Activated T-cell treated with anti-CD3 and anti-CD28 coated beads, Interleukin-2, amount 50 U/mL, for 24 hours (primary cell): Measurements from ENCODE around the gene TTLL7.
A peak's percentile ranks its signal among the peaks of the same experiment; 100 is the strongest.
"Not testable (repeated sequence)": the region's sequence is repeated elsewhere in the genome, so short reads cannot be mapped to it uniquely, and the experiment has no call there.

Source experiments
- DNase-seq: peaks from one replicate; pipeline ENCODE4 v3.0.0-alpha.2; 2020
- H3K27ac Mint-ChIP-seq: 2 replicates; pipeline ENCODE4 v1.8.0; 2020; ENCODE audit warnings: mild to moderate bottlenecking, mixed read lengths
- H3K27me3 Mint-ChIP-seq: 2 replicates; pipeline ENCODE4 v1.8.0; 2020; ENCODE audit warnings: mixed read lengths
- H3K36me3 Mint-ChIP-seq: 2 replicates; pipeline ENCODE4 v1.8.0; 2020; ENCODE audit warnings: low read depth, mixed read lengths
- H3K4me1 Mint-ChIP-seq: 2 replicates; pipeline ENCODE4 v1.8.0; 2020; ENCODE audit warnings: low read depth, mixed read lengths
- H3K4me3 Mint-ChIP-seq: 2 replicates; pipeline ENCODE4 v1.8.0; 2020; ENCODE audit warnings: mild to moderate bottlenecking, moderate library complexity, mixed read lengths
- H3K9me3 Mint-ChIP-seq: 2 replicates; pipeline ENCODE4 v1.8.0; 2020; ENCODE audit warnings: mixed read lengths

The TTLL7 gene

GRCh38 chr1:84006591-84006990 lies 7.7 kb upstream of the TTLL7 start:
- no peak overlapping the region for H3K27ac Mint-ChIP-seq
- no peaks in the 10 kb centered on the region for H3K9me3 Mint-ChIP-seq
- no peaks in the 10 kb centered on the region for H3K36me3 Mint-ChIP-seq
- DNase-seq = no peak
- peaks cover 58% of the 10 kb centered on the region for H3K27me3 Mint-ChIP-seq
- H3K4me3 Mint-ChIP-seq = no peak overlapping the region
- peaks cover 3% of the 10 kb centered on the region for H3K4me1 Mint-ChIP-seq

GRCh38 chr1:84001501-84001900 lies 2.6 kb upstream of the TTLL7 start:
- no peak for DNase-seq
- Mint-ChIP-seq H3K27me3 (peaks cover 76% of the 10 kb centered on the region), H3K36me3 (no peaks in the 10 kb centered on the region), H3K4me1 (peaks cover 15% of the 10 kb centered on the region), H3K9me3 (no peaks in the 10 kb centered on the region), H3K4me3 (no peak overlapping the region), H3K27ac (no peak overlapping the region)

- Mint-ChIP-seq H3K27ac (no peak overlapping the region), H3K27me3 (peaks cover 78% of the 10 kb centered on the region), H3K4me3 (no peak overlapping the region), H3K36me3 (no peaks in the 10 kb centered on the region), H3K4me1 (peaks cover 14% of the 10 kb centered on the region), H3K9me3 (no peaks in the 10 kb centered on the region)
- DNase-seq = no peak
Measured at GRCh38 chr1:84000954-84001495, 2.1 kb upstream of the TTLL7 start.

GRCh38 chr1:84000196-84000885 lies 1.4 kb upstream of the TTLL7 start:
- H3K36me3 Mint-ChIP-seq = no peaks in the 10 kb centered on the region
- H3K4me1 Mint-ChIP-seq = peaks cover 14% of the 10 kb centered on the region
- H3K4me3 Mint-ChIP-seq = peak overlapping the region; percentile 26
- H3K27ac Mint-ChIP-seq = no peak overlapping the region
- no peaks in the 10 kb centered on the region for H3K9me3 Mint-ChIP-seq
- DNase-seq = no peak
- H3K27me3 Mint-ChIP-seq = peaks cover 79% of the 10 kb centered on the region

DNA sequence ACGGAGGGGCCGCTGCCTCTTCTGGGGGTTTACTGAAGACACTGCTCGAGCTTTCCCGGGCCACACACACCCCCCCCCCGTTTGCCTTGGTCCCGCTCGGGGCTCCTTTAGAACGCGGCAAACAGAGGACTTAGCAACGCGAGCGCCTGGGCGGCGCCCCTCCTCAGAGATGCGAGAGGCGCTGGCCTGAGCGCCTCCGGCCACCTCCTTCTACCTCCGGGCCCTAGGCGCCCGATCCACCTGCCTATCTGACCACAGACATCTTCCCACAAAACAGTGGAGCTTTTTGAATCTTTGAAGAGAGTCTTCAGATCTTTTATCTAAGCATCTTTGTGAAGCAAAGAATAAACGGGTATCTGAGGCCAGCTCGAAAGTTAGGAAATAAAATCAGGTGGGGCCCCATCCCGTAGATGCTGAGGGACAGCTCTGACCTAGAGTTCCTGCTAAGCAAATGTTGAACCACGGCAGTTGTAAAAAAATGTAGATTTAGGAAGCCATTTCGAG lies 436 bp upstream of the TTLL7 start:
- Mint-ChIP-seq H3K4me1 (peaks cover 14% of the 10 kb centered on the region), H3K36me3 (no peaks in the 10 kb centered on the region), H3K27ac (peak overlapping the region; percentile 39), H3K9me3 (no peaks in the 10 kb centered on the region), H3K27me3 (peaks cover 78% of the 10 kb centered on the region), H3K4me3 (peak overlapping the region; percentile 79)
- no peak for DNase-seq

DNA sequence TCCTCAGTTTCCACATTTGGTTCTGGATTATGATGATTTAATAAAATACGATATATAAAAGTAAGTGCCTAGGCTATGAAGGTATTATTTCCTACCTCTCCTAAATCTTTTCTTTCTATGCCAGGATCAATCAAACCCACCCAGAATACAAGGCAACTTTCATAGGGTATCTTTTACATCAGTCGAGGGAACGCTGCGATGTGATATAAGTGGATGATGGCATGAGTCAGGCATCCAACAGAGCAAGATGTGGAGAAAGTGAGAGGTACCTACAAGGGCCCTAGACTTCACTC lies 781 bp downstream of the TTLL7 start:
- Mint-ChIP-seq H3K27me3 (peaks cover 80% of the 10 kb centered on the region), H3K9me3 (no peaks in the 10 kb centered on the region), H3K36me3 (no peaks in the 10 kb centered on the region), H3K27ac (no peak overlapping the region), H3K4me3 (peak overlapping the region; percentile 79), H3K4me1 (peaks cover 14% of the 10 kb centered on the region)
- no peak for DNase-seq

- H3K9me3 Mint-ChIP-seq = no peaks in the 10 kb centered on the region
- H3K4me3 Mint-ChIP-seq = no peak overlapping the region
- H3K27ac Mint-ChIP-seq = no peak overlapping the region
- peaks cover 82% of the 10 kb centered on the region for H3K27me3 Mint-ChIP-seq
- H3K4me1 Mint-ChIP-seq = peaks cover 14% of the 10 kb centered on the region
- H3K36me3 Mint-ChIP-seq = no peaks in the 10 kb centered on the region
- no peak for DNase-seq
Measured at GRCh38 chr1:83997631-83998030, 1.3 kb downstream of the TTLL7 start.

- DNase-seq = no peak
- H3K27me3 Mint-ChIP-seq = peaks cover 82% of the 10 kb centered on the region
Measured at GRCh38 chr1:83996621-83997020, 2.3 kb downstream of the TTLL7 start.

GRCh38 chr1:83996191-83996590 lies 2.7 kb downstream of the TTLL7 start:
- Mint-ChIP-seq H3K36me3 (no peaks in the 10 kb centered on the region), H3K9me3 (no peaks in the 10 kb centered on the region), H3K27me3 (peaks cover 77% of the 10 kb centered on the region), H3K4me1 (peaks cover 14% of the 10 kb centered on the region), H3K27ac (no peak overlapping the region), H3K4me3 (no peak overlapping the region)
- no peak for DNase-seq

More at GRCh38 chr1:83996621-83997020, 2.3 kb downstream of the TTLL7 start:
- no peaks in the 10 kb centered on the region for H3K36me3 Mint-ChIP-seq
- no peak overlapping the region for H3K27ac Mint-ChIP-seq
- H3K9me3 Mint-ChIP-seq = no peaks in the 10 kb centered on the region
- H3K4me1 Mint-ChIP-seq = peaks cover 14% of the 10 kb centered on the region
- H3K4me3 Mint-ChIP-seq = no peak overlapping the region

DNA sequence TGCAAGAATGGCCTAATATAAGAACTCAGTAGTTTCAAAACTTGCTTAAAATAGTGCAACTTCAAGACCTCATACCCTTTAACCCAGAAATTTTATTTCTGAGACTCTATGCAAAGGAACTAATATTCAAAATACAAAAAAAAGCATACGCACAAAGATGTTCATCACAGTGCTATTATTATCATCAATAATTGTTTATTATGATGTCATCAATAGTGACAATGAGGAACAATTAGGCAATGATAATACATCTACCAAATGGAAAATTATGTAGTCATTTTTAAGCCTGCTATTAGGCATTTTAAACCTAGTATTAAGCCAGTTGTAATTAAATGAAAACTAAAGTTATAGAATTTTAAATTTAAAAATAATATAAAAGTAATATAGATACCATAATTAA lies 3.3 kb downstream of the TTLL7 start:
- H3K9me3 Mint-ChIP-seq = no peaks in the 10 kb centered on the region
- H3K27ac Mint-ChIP-seq = no peak overlapping the region
- no peaks in the 10 kb centered on the region for H3K36me3 Mint-ChIP-seq
- H3K27me3 Mint-ChIP-seq = peaks cover 75% of the 10 kb centered on the region
- peaks cover 14% of the 10 kb centered on the region for H3K4me1 Mint-ChIP-seq
- no peak overlapping the region for H3K4me3 Mint-ChIP-seq
- DNase-seq = no peak

DNA sequence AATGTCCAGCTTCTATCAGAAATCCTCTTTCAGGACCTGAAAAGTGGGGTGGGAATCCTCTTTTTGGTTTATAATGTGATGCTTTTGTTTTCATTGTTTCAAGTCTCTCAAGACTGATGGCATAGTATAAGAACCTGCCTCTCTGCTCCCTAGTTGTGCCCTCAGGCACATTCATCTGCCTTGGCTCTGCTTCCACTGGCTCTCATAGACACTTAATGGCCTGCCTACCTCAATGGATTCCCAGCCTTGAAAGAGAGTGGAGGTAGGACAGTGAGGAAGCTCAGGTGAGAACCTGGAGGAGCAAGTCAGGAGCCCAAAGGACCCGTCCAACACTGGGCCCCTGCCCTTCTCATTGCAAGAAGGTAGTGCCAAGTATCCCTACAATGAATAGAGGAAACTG lies 4.8 kb downstream of the TTLL7 start:
- Mint-ChIP-seq H3K27ac (no peak overlapping the region), H3K4me1 (peaks cover 3% of the 10 kb centered on the region), H3K9me3 (no peaks in the 10 kb centered on the region), H3K27me3 (peaks cover 69% of the 10 kb centered on the region), H3K36me3 (no peaks in the 10 kb centered on the region), H3K4me3 (no peak overlapping the region)
- no peak for DNase-seq

DNA sequence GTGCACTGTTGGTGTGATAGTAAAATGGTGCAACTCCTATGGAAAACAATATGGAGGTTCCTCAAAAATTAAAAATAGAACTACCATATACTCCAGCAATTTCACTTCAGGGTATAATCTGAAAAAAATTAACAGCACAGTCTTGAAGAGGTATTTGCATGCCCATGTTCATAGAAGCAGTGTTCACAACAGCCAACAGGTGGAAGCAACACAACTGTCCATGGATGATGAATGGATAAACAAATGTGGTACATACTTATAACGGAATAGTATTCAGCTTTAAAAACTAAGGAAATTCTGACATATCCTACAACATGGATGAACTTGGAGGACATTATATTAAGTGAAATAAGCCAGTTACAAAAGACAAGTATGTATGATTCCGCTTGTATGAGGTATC lies 8.2 kb downstream of the TTLL7 start:
- Mint-ChIP-seq H3K27ac (no peak overlapping the region), H3K9me3 (no peaks in the 10 kb centered on the region), H3K4me3 (no peak overlapping the region), H3K27me3 (peaks cover 41% of the 10 kb centered on the region), H3K36me3 (no peaks in the 10 kb centered on the region), H3K4me1 (no peaks in the 10 kb centered on the region)
- DNase-seq = no peak

DNA sequence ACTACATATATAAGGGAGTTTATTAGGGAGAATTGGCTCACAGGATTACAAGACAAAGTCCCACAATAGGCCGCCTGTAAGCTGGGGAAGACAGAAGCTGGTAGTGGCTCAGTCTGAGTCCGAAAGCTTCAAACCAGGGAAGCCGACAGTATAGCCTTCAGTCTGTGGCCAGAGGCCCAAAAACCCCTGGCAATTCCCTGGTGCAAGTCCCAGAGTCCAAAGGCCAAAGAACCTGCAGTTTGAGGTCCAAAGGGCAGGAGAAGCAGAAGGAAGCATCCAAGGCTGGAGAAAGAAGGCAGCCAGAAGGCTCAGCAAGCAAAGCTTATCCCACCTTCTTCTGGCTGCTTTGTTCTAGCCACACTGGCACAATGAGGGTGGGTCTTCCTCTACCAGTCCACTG lies 13.9 kb downstream of the TTLL7 start:
- Mint-ChIP-seq H3K36me3 (no peaks in the 10 kb centered on the region), H3K4me3 (no peak overlapping the region), H3K27me3 (peaks cover 7% of the 10 kb centered on the region), H3K4me1 (no peaks in the 10 kb centered on the region), H3K27ac (no peak overlapping the region), H3K9me3 (peaks cover 4% of the 10 kb centered on the region)
- no peak for DNase-seq

DNA sequence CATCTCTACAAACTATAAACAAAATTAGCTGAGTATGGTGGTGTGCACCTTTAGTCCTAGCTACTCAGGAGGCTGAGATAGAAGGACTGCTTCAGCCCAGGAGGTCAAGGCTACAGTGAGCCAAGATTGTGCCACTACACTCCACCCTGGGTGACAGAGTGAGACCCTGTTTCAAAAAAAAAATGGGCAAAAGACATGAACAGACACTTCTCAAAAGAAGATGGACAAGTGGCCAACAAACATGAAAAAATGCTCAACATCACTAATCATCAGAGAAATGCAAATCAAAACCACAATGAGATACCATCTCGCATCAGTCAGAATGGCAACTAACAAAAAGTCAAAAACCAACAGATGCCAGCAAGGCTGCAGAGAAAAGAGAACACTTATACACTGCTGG lies 15.0 kb downstream of the TTLL7 start:
- not testable (repeated sequence) for DNase-seq, H3K36me3 Mint-ChIP-seq, H3K4me3 Mint-ChIP-seq, H3K27me3 Mint-ChIP-seq, H3K4me1 Mint-ChIP-seq, H3K27ac Mint-ChIP-seq, H3K9me3 Mint-ChIP-seq

DNA sequence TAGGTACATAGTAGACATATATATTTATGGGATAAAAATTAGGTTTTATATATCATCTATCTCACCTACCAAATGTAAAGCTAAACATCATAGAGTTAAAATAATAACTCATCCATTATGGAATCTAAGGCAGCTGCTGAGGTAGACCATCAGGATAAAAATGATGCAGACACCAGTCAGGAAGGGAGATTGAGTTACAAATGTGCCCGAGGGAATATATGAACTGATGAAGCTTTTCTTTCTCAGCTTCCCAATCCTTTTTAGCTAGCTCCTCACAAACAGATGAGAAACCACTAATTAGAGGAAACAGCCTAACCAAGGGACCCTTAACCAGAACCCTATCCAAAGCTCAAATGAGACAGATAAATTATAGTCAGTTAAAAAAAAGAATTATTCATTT lies 20.9 kb downstream of the TTLL7 start:
- Mint-ChIP-seq H3K9me3 (no peaks in the 10 kb centered on the region), H3K27ac (no peak overlapping the region), H3K4me3 (no peak overlapping the region), H3K27me3 (peaks cover 4% of the 10 kb centered on the region), H3K4me1 (no peaks in the 10 kb centered on the region), H3K36me3 (no peaks in the 10 kb centered on the region)
- no peak for DNase-seq

DNA sequence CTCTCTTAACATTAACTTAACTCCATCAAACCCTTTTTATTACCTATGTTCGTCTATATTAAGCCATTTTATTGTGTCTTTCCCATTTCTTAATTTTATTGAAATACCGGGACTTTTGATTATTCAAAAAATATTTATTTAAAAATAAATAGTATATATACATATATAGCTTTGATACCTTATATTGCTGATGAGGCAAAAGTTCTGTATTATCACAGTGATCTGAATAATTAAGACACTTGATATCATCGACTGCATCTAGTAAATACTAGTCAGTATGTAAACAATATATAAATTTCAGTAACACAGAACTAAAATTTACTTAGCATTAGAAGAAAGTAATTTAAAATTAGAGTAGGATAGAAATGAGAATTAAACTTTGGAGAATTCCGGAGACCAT lies 22.0 kb downstream of the TTLL7 start:
- Mint-ChIP-seq H3K9me3 (no peaks in the 10 kb centered on the region), H3K27me3 (peaks cover 4% of the 10 kb centered on the region), H3K27ac (no peak overlapping the region), H3K4me1 (no peaks in the 10 kb centered on the region), H3K4me3 (no peak overlapping the region), H3K36me3 (no peaks in the 10 kb centered on the region)
- no peak for DNase-seq
